MCF 10A (cell line): ENCODE results near the gene P2RX3. TPM values are rescaled to one million over a fixed set of nuclear protein-coding genes. Genes with fewer than 3 reads are reported as not detected.

Experiments
- BruUV-seq: library from RNA; stranded (reverse); fragments of 400-500 nt; replicated peaks from 2 replicates; lab custom pipeline; 2021; lab: Mats Ljungman, UMichigan
- CTCF ChIA-PET: fragments of 300-600 bp; sonication (Branson Sonifier 250); formaldehyde crosslinking; extraction: SDS; loops from one replicate; lab custom pipeline; 2021; ENCODE audit warnings: antibody characterized with exemption, inconsistent platforms; lab: Yijun Ruan, JAX
- POLR2A ChIA-PET: fragments of 300-600, 350-650 bp; sonication (Branson Sonifier 250); formaldehyde crosslinking; extraction: SDS; loops from one replicate; lab custom pipeline; 2020; ENCODE audit warnings: antibody characterized with exemption, inconsistent platforms; lab: Yijun Ruan, JAX
- DNase-seq: peaks from one replicate; pipeline ENCODE4 v3.0.0-alpha.2; 2018; ENCODE audit not compliant: unreplicated experiment
- H3K27ac Mint-ChIP-seq: one replicate; pipeline ENCODE4 v1.8.0; 2022; ENCODE audit warnings: mild to moderate bottlenecking, low read depth, mixed read lengths; ENCODE audit not compliant: unreplicated experiment
- H3K27me3 Mint-ChIP-seq: one replicate; pipeline ENCODE4 v1.8.0; 2022; ENCODE audit warnings: mixed read lengths; ENCODE audit not compliant: insufficient read depth, unreplicated experiment
- H3K36me3 Mint-ChIP-seq: one replicate; pipeline ENCODE4 v1.8.0; 2022; ENCODE audit warnings: mild to moderate bottlenecking, moderate library complexity, mixed read lengths; ENCODE audit not compliant: insufficient read depth, unreplicated experiment
- H3K4me1 Mint-ChIP-seq: one replicate; pipeline ENCODE4 v1.8.0; 2022; ENCODE audit warnings: mixed read lengths; ENCODE audit not compliant: insufficient read depth, unreplicated experiment
- H3K4me3 Mint-ChIP-seq: one replicate; pipeline ENCODE4 v1.8.0; 2022; ENCODE audit warnings: mild to moderate bottlenecking, moderate library complexity, mixed read lengths; ENCODE audit not compliant: unreplicated experiment
- H3K9me3 Mint-ChIP-seq: one replicate; pipeline ENCODE4 v1.8.0; 2022; ENCODE audit warnings: mixed read lengths; ENCODE audit not compliant: unreplicated experiment
- intact Hi-C: fragments of 100-400 bp; cut with micrococcal nuclease; formaldehyde crosslinking; loops from 2 replicates; pipeline ENCODE4 v1.14.1; 2022
- total RNA-seq: library from RNA; stranded (reverse); gene quantifications from 2 replicates; pipeline ENCODE4 v1.2.3, GENCODE V29; 2022
- TF ChIP-seq, protein P1 (sequence below): fragments of 200-600 bp; IDR thresholded peaks from one replicate; pipeline ENCODE4 v1.8.0; 2022; ENCODE audit warnings: antibody characterized with exemption, mild to moderate bottlenecking; ENCODE audit not compliant: unreplicated experiment

P2RX3 gene
- total RNA-seq, 1 experiment from 2014 or later, result not detected

GRCh38 chr11:57310630-57311086 is 27.5 kb upstream of the P2RX3 start:
- TF ChIP-seq, protein P1, sequence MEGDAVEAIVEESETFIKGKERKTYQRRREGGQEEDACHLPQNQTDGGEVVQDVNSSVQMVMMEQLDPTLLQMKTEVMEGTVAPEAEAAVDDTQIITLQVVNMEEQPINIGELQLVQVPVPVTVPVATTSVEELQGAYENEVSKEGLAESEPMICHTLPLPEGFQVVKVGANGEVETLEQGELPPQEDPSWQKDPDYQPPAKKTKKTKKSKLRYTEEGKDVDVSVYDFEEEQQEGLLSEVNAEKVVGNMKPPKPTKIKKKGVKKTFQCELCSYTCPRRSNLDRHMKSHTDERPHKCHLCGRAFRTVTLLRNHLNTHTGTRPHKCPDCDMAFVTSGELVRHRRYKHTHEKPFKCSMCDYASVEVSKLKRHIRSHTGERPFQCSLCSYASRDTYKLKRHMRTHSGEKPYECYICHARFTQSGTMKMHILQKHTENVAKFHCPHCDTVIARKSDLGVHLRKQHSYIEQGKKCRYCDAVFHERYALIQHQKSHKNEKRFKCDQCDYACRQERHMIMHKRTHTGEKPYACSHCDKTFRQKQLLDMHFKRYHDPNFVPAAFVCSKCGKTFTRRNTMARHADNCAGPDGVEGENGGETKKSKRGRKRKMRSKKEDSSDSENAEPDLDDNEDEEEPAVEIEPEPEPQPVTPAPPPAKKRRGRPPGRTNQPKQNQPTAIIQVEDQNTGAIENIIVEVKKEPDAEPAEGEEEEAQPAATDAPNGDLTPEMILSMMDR, result no peak
- Mint-ChIP-seq H3K4me1 (peaks cover 49% of the 10 kb centered on the region), H3K27ac (peak overlapping the region; percentile 95), H3K4me3 (peak overlapping the region; percentile 80), H3K36me3 (peaks cover 74% of the 10 kb centered on the region), H3K9me3 (no peaks in the 10 kb centered on the region), H3K27me3 (no peaks in the 10 kb centered on the region)
- intact Hi-C loops, result loop anchor here (1.0 kb wide), 2 partner anchors 12 to 32 kb away; no protein-coding TSS in a partner anchor
- ChIA-PET POLR2A (interaction anchor here (0.6 to 13.4 kb wide), 10 partner anchors 10 to 468 kb away, joined by 3 to 362 read pairs (median 4); partner anchors contain the start of gene TNKS1BP1), CTCF (interaction anchor here (0.6 to 2.4 kb wide), 2 partner anchors 11 to 22 kb away, joined by 3 to 24 read pairs; no protein-coding TSS in a partner anchor)
- peak; percentile 52 for DNase-seq
- no TSS peak for BruUV-seq

DNA sequence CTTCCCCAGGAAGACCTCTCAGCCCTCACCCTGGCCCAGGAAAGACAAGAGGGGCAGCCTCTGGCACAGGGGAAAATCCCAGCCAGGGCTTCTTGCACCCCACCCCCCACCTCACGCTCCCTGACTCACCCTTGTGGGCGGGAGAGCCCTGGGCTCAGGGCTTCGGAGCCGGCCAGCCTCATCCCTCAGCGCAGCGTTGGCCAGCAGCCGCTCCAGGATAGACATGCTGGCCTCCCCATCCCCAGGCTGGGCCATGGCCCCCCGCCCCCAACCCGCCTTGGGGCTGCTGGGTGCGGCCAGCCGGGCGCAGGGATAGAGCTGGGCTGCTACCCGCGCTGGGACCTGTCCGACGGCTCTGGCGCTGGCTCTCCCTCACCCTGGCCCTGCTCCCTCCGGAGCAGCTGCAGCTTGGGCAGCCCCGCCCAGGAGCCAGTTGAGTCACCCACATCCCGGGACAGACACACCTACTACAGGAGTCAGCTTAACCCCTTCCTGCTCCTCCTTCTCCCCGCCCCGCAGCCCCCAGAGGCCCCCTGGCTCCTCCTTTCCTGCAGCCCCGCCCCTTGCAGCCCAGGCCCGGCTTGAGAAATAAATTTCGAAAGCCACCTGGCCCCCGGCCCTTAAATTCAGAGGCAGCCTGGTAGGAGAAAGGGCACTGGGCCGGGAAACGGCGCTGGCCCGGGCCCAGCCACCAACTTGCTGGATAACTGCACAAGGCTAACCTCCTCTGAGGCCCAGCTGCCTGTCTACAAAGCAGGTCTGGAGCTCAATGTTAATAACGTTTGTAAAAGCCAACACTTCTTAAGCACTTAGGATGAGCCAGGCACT is 26.8 kb upstream of the P2RX3 start:
- BruUV-seq, result no TSS peak
- POLR2A ChIA-PET, result interaction anchor here (0.6 to 13.4 kb wide), 18 partner anchors 7 to 1263 kb away, joined by 3 to 362 read pairs (median 4); partner anchors contain the start of genes MED19, SSRP1, TMX2 and TNKS1BP1
- peaks cover 49% of the 10 kb centered on the region for H3K4me1 Mint-ChIP-seq
- CTCF ChIA-PET, result interaction anchor here (0.8 to 2.4 kb wide), 8 partner anchors 10 to 467 kb away, joined by 3 to 24 read pairs (median 3); no protein-coding TSS in a partner anchor
- peaks cover 67% of the 10 kb centered on the region for H3K36me3 Mint-ChIP-seq
- H3K4me3 Mint-ChIP-seq, result peak overlapping the region; percentile 80
- no peaks in the 10 kb centered on the region for H3K9me3 Mint-ChIP-seq
- DNase-seq, result peak; percentile 97
- intact Hi-C loops, result loop anchor here (1.0 kb wide), 2 partner anchors 11 to 33 kb away; no protein-coding TSS in a partner anchor
- no peaks in the 10 kb centered on the region for H3K27me3 Mint-ChIP-seq
- TF ChIP-seq, protein P1, result no peak
- peak overlapping the region; percentile 95 for H3K27ac Mint-ChIP-seq

GRCh38 chr11:57312511-57313021 is 25.6 kb upstream of the P2RX3 start:
- Mint-ChIP-seq H3K27me3 (no peaks in the 10 kb centered on the region), H3K4me1 (peaks cover 39% of the 10 kb centered on the region), H3K36me3 (peaks cover 55% of the 10 kb centered on the region), H3K27ac (no peak overlapping the region), H3K4me3 (peak overlapping the region; percentile 80), H3K9me3 (no peaks in the 10 kb centered on the region)
- no peak for DNase-seq
- ChIA-PET CTCF (interaction anchor here (0.6 to 2.4 kb wide), 10 partner anchors 8 to 1366 kb away, joined by 3 to 24 read pairs (median 3); no protein-coding TSS in a partner anchor), POLR2A (interaction anchor here (1.0 to 13.4 kb wide), 9 partner anchors 10 to 400 kb away, joined by 3 to 362 read pairs (median 7); partner anchors contain the start of genes MED19, SSRP1, TMX2 and TNKS1BP1)
- intact Hi-C loops, result no loop called here
- TF ChIP-seq, protein P1, result no peak
- no TSS peak for BruUV-seq
